ENCODE measurements around the gene KIZ. TPM values are rescaled to one million over a fixed set of nuclear protein-coding genes. Genes with fewer than 3 reads are reported as not detected.
A peak's percentile ranks its signal among the peaks of the same experiment; 100 is the strongest.

KIZ gene
- total RNA-seq, result 5.7 and 7.5 TPM in 2 replicates

GRCh38 chr20:21125849-21126580 is at the start of gene KIZ:
TSS of gene KIZ (plus strand) at chr20:21126082. CDS start at chr20:21126116, 34 bp downstream.
- DNase-seq, result peak; percentile 98

GRCh38 chr20:21077809-21078345 is 48.0 kb upstream of the KIZ start:
- DNase-seq, result no peak

- DNase-seq, result no peak
Observed at GRCh38 chr20:21082584-21082983, 43.3 kb upstream of the KIZ start.

GRCh38 chr20:21083825-21084325 is 42.0 kb upstream of the KIZ start:
- DNase-seq, result no peak

GRCh38 chr20:21087862-21088540 is 37.9 kb upstream of the KIZ start:
- DNase-seq, result no peak

- DNase-seq, result no peak
Observed at GRCh38 chr20:21089391-21089790, 36.5 kb upstream of the KIZ start.

GRCh38 chr20:21090111-21090618 is 35.7 kb upstream of the KIZ start:
- no peak for DNase-seq

GRCh38 chr20:21090721-21091120 is 35.2 kb upstream of the KIZ start:
- no peak for DNase-seq

GRCh38 chr20:21092806-21093205 is 33.1 kb upstream of the KIZ start:
- no peak for DNase-seq

- peak; percentile 42 for DNase-seq
Observed at GRCh38 chr20:21096321-21097043, 29.4 kb upstream of the KIZ start.

GRCh38 chr20:21099751-21100577 is 25.9 kb upstream of the KIZ start:
- peak; percentile 37 for DNase-seq

- DNase-seq, result peak; percentile 15
Observed at GRCh38 chr20:21100578-21101452, 25.1 kb upstream of the KIZ start.

GRCh38 chr20:21101453-21101931 is 24.4 kb upstream of the KIZ start:
- peak; percentile 12 for DNase-seq

- DNase-seq, result peak; percentile 5
Observed at GRCh38 chr20:21101932-21102575, 23.8 kb upstream of the KIZ start.

GRCh38 chr20:21102603-21103311 is 23.1 kb upstream of the KIZ start:
- peak; percentile 25 for DNase-seq

- DNase-seq, result no peak
Observed at GRCh38 chr20:21103582-21104465, 22.1 kb upstream of the KIZ start.

GRCh38 chr20:21104466-21104761 is 21.5 kb upstream of the KIZ start:
- DNase-seq, result no peak

GRCh38 chr20:21104921-21105320 is 21.0 kb upstream of the KIZ start:
- no peak for DNase-seq

Measured in dermis blood vessel endothelial cell (primary cell).